GM12878 (cell line): Measurements from ENCODE around the gene TMEM52B.

Experiments
- CHD1 ChIP-seq: IDR thresholded peaks from 2 replicates; pipeline ENCODE4 v1.6.1; 2012; ENCODE audit warnings: low read depth, low read length, improper control_type of control experiment
- TF ChIP-seq, protein P1 (sequence below), 3 experiments: IDR thresholded peaks in 2 of 3; conservative IDR thresholded peaks in 1 of 3; 2 replicates each; pipeline ENCODE4 v1.5.1; 2011; ENCODE audit warnings: low read depth in 3 of 3, low read length in 3 of 3, mild to moderate bottlenecking in 3 of 3, control low read depth in 2 of 3, moderate library complexity in 2 of 3, inconsistent platforms in 1 of 3, mixed read lengths in 1 of 3; ENCODE audit not compliant: control insufficient read depth in 2 of 3, insufficient read depth in 1 of 3; ENCODE audit errors: extremely low read depth in 1 of 3

DNA sequence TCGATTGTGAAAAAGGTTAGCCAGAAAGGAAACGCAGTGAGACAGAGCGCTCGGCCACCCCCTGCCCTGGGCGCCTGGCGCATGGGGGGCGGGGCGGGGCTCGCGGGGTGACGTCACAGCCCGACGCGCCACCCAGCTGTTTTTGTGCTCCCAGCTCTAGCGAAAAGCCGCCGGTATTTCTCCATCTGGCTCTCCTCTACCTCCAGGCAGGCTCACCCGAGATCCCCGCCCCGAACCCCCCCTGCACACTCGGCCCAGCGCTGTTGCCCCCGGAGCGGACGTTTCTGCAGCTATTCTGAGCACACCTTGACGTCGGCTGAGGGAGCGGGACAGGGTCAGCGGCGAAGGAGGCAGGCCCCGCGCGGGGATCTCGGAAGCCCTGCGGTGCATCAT is 33.9 kb downstream of the TMEM52B start, which contains the start of gene GABARAPL1:
- no peak for TF ChIP-seq CHD1
- TF ChIP-seq, protein P1, sequence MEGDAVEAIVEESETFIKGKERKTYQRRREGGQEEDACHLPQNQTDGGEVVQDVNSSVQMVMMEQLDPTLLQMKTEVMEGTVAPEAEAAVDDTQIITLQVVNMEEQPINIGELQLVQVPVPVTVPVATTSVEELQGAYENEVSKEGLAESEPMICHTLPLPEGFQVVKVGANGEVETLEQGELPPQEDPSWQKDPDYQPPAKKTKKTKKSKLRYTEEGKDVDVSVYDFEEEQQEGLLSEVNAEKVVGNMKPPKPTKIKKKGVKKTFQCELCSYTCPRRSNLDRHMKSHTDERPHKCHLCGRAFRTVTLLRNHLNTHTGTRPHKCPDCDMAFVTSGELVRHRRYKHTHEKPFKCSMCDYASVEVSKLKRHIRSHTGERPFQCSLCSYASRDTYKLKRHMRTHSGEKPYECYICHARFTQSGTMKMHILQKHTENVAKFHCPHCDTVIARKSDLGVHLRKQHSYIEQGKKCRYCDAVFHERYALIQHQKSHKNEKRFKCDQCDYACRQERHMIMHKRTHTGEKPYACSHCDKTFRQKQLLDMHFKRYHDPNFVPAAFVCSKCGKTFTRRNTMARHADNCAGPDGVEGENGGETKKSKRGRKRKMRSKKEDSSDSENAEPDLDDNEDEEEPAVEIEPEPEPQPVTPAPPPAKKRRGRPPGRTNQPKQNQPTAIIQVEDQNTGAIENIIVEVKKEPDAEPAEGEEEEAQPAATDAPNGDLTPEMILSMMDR (IDR thresholded peaks at IDR 0.05 in 2 of 3, conservative IDR thresholded peaks at IDR 0.05 in 1 of 3; ENCODE audit: control insufficient read depth in 2 of 3, extremely low read depth in 1 of 3, insufficient read depth in 1 of 3, low read depth in 3 of 3, low read length in 3 of 3), result no peak
